HG02885 (cell line): Measurements from ENCODE around the gene TEAD4.
"Not testable (repeated sequence)": the region's sequence is repeated elsewhere in the genome, so short reads cannot be mapped to it uniquely, and the experiment has no call there.

Experiments used
- ATAC-seq: cut with Tn5 transposase; IDR thresholded peaks from one replicate; pipeline ENCODE4 v1.9.1; 2021; ENCODE audit warnings: mild to moderate bottlenecking; ENCODE audit not compliant: unreplicated experiment, poor library complexity

TEAD4 gene

DNA sequence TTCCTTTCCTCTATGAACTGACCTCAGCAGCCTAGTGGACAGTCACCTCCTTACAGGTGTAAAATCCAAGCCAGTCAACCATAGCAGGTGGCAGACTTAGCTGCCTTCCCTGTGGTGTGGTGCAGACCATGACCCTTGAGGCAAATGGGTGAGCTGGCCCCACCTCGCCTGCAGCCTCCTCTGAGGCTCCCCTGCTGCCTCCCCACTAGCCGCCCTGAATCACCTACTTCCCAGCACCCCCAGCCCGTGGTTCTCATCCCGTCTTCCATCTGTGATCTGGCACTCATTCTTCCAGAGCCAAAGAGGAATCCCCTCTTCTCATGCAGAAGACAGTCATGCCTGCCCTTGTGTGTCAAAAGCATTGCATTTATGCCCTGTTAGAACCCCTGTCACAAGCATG lies 83.6 kb downstream of the TEAD4 start:
- ATAC-seq: no peak

DNA sequence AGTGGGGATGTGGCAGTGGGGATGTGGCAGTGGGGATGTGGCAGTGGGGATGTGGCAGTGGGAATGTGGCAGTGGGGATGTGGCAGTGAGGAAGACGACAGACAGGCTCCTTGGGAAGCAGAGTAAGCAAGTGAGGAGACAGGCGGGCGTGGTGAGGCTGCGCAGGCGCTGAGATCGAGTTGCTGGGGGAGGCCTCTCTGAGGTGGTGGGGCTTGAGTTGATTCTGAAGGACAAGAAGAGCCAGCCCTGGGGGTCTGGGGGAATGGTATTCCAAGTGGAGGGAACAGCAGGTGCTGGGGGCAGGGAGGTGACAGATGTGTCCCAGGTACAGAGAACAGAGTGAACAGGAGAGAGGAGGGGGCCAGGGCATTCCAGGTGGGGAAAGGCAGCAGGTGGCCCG lies 84.2 kb downstream of the TEAD4 start:
- no peak for ATAC-seq

DNA sequence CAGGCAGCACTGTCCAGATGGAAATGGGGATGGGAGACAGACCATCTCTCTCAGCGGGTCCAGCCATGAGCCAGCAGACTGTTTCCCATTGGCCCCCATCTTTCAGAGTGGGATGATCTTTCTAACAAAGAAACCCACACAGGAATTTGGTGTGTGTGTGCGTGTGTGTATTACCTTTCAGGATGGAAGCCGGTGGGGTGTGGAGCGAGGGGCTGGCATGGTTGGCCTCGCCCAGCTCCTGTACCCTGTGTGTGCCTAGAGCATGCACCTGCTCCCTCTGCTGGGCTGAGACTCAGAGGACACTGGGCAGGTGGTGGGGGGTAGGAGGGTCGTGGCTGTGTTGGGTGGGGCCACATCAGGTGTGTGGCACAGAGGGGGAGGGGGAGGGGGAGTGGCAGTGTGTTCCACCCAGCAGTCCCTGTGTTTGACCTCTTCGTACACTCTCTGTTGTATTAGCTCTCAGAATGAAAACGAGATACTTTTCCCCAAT lies 85.0 kb downstream of the TEAD4 start:
- ATAC-seq: no peak

GRCh38 chr12:3045494-3045893 lies 86.3 kb downstream of the TEAD4 start:
- no peak for ATAC-seq

- no peak for ATAC-seq
Measured at GRCh38 chr12:3045989-3046388, 86.8 kb downstream of the TEAD4 start.

DNA sequence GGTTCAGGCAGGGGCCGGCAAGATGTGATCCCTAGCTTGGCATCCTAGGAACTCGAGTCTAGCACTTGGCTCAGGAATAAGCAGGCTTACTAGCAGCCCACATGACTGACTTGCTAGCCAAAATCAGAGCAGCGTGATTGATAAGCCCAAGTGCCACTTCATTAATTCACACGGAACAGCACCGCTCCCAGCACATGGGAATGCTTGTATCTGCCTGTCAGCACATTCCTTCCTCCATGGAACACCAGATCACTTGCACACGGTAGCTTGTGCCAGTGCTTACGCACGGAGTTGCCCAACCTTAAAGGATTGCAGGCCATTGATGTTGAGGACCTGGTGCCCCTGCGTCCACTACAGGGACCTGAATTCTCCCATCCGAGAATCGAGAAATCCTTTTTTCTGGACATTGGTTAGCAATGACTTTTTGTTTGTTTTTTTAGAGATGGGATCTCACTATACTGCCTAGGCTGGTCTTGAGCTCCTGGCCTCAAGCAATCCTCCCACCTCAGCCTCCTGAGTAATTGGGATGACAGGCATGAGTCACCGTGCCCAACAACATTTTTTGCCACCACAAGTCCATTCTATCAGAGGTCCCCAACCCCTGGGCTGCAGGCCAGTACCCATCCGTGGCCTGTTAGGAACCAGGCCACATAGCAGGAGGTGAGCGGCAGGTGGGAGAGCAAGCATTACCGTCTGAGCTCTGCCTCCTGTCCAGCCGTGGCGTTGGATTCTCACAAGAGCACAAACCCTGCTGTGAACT lies 87.4 kb downstream of the TEAD4 start:
- no peak for ATAC-seq

DNA sequence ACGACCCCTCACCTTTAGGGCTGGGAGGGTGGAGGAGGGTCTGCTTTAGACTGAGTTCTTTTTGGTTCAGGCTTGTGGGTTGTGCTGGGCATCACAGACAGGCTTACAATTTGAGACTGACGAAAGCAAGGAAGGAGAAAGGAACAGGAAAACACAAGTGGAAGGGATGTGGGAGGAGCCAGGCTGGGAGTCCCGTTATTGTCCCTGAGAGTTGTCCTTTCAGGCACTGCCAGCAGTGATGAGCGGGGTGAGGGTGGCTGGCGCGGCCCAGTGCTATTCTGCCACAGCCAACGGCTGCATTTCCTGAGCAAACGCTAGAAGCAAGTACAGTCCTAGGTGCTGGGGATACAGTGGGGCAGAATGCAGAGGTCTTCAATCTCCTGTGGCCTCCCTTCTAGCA lies 88.8 kb downstream of the TEAD4 start:
- ATAC-seq: no peak

DNA sequence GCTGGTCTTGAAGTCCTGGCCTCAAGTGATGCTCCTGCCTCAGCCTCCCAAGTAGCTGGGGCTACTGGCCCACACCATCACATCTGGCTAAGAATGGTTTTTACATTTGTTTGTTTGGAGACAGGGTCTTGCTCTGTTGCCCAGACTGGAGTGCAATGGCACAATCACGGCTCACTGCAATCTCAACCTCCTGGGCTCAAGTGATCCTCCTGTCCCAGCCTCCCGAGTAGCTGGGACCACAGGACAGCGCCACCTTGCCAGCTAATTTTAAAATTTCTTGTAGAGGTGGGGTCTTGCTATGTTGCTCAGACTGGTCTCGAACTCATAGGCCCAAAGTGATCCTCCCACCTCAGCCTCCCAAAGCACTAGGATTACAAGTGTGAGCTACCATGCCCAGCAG lies 89.3 kb downstream of the TEAD4 start:
- ATAC-seq: no peak

- no peak for ATAC-seq
Measured at GRCh38 chr12:3049176-3049575, 90.0 kb downstream of the TEAD4 start.

DNA sequence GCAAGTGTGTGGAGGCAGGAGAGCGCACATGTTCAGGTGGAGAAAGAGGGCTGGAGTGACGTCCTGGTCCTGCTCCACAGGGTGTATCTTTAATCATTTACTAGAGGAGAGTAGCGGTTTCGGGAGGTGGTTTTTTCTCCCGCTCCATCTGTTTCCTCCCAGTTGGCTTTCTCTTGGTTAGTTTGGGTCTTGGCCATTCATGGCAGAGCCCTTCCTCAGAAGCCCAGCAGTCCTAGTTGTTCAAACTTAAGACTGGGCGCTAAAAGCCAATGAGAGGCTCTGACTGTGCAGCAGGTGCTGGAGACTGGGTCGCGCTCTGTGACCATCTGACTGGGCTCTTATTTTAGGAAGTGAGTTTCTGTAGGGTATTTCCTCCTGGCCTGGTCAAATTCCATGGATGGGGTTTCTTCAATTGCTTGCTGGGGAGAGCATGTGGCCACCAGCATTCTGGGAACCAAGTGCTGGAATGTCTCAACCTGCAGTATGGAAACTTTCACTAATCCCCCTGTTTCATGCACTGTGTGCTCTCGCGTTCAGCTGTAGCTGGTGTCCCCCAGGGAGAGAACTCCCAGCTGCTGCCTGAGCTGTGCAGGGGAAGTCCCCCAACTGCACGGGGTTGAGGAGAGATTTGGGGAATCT lies 90.5 kb downstream of the TEAD4 start:
- no peak for ATAC-seq

- ATAC-seq: no peak
Measured at GRCh38 chr12:3054374-3054773, 95.2 kb downstream of the TEAD4 start.

DNA sequence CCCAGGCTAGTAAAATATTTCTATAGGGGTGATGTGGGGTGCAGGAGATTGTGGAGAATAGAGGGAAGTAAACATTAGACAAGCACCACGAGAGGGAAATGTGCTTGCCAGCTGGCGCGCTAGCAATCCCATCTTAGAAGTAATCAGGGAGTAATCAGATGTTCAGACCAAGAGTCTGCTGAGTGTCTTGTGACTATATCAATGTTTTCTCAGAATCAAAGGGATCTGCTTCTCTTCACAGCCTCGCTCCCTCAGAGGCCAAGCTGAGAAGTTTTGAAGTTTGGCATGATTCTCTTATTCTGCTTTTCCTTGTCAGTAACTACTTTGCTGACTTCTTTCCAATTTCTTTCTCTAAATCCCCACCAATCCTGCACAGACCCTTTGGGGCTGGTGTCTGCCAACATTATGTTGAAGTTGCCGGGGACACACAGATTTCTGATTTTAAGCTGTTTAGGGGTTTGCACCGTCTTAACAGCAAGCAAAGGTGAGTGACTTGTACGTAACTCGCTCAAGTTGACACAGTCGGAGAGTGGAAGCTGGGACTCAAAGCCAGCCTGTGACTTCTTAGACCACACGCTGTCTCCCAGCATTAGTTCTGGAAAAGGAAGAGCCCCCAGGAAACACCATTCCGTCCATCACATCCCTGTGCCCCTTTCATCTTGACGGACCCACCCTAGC lies 96.0 kb downstream of the TEAD4 start:
- no peak for ATAC-seq

DNA sequence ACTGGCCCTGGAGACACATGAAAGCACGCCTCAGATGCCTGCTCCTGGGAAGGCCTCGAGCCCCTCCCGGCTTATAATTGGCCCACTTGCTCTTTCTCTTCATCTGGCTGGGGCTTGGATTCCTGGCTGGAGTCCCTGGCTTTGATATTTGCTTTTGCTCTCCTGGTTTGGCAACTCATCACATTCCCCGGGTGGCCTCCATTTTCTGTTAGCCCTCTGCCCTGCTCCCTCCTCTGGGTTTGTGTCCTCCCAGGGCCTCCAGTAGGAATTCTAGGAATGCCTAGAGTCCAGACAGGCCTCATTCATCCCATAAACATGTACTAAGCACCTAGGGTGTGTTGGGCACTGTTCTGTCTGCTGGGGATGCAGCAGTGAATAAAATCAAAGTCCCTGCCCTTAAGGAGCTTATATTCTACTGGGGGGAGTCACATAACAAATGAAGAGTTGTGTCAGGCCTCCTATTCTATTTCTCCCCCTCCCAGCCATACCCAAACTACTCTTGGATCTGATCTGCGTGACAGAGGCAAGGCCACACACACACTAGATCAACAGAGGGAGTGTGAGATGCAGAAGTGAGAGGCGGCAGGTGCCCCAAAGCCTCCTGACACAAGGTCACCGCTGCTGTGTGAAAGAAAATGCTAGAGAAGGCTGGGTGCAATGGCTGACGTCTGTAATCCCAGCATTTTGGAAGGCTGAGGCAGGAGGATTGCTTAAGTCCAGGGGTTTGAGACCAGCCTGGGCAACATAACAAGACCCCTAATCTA lies 96.7 kb downstream of the TEAD4 start:
- ATAC-seq: no peak

- no peak for ATAC-seq
Measured at GRCh38 chr12:3061059-3061458, 101.9 kb downstream of the TEAD4 start.

DNA sequence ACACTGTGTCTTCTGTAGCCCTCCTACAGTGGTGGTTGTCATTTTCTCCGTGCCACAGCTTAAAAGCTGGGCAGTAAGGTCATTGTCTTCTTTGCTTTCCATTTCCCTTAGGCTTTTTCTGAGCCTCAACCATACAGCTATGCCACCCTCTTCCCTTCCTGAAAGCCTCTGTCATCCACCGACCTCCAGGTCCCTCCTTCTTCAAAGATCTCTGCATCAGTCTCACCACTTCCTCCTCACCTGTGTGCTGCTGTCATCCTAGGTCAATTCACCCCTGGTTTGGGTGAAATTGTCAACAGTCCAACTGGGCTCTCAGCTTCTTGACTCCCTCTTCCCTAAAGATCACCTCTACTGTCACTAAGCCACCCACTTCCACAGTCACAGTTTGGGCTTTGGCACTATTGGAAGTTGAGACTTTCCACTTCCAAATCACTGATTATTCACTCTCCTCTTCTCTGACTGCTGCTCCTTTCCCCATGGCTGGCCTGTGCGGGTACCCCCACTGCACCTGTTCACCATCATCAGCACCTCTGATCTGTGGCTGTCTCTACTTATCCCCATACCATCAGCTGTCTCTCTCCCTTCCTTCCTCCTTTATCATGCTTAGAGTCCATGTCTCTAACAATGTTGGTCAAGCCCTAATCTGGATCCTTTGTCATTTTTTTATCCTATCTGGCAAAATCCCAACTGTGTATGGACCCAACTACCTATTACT lies 102.5 kb downstream of the TEAD4 start:
- no peak for ATAC-seq

GRCh38 chr12:3065300-3065699 lies 106.1 kb downstream of the TEAD4 start:
- ATAC-seq: no peak

DNA sequence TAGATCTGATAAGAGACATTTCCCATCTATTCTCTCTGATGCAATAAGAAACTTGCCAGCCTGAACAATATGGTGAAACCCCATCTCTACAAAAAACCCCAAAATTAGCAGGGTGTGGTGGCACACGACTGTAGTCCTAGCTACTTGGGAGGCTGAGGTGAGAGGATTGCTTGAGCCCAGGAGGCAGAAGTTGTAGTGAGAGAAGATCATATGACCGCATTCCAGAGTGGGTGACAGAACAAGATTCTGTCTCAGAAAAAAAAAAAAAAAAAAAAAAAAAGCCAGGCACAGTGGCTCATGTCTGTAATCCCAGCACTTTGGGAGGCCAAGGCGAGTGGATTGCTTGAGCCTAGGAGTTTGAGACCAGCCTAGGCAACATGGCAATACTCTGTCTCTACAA lies 106.6 kb downstream of the TEAD4 start:
- ATAC-seq: not testable (repeated sequence)

- ATAC-seq: no peak
Measured at GRCh38 chr12:3069714-3070113, 110.5 kb downstream of the TEAD4 start.

DNA sequence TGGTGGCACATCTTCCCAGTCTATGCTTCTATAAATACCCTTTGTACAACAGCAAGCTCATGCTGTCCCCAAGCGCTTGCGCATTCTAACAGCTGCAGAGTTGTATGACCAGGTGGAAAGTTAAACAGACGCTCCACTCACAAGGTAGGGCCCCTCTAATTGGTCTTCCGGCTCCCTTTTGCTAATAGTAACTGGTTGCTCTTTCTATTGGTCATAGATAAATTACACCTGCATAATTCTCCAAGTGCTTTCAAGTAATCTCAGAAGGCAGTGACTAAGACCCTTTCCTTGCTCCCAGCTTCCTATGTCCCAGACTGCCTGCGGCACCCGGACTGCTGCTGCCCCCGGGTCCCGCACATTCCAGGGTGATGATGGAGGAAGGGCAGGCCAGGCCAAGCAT lies 111.9 kb downstream of the TEAD4 start:
- ATAC-seq: no peak

GRCh38 chr12:3071710-3072109 lies 112.5 kb downstream of the TEAD4 start:
- no peak for ATAC-seq
